HepG2 (cell line): ENCODE results near the gene CAPG. TPM values are rescaled to one million over a fixed set of nuclear protein-coding genes. Genes with fewer than 3 reads are reported as not detected.
"Not testable (repeated sequence)": the region's sequence is repeated elsewhere in the genome, so short reads cannot be mapped to it uniquely, and the experiment has no call there.

Source experiments
- ATAC-seq: fragments of 200-7000 bp; cut with Tn5 transposase; 3 replicates; pipeline ENCODE4 v1.9.1; 2020; ENCODE audit warnings: mild to moderate bottlenecking, moderate library complexity
- BruUV-seq: library from RNA; stranded (reverse); fragments of 400-500 nt; replicated peaks from 2 replicates; lab custom pipeline; 2021; lab: Mats Ljungman, UMichigan
- CTCF ChIA-PET: fragments of 300-600 bp; formaldehyde crosslinking; extraction: SDS; loops from one replicate; lab custom pipeline; 2021; ENCODE audit warnings: low total read pairs, inconsistent platforms, low intra/inter-chr PET ratio; lab: Yijun Ruan, JAX
- POLR2A ChIA-PET: fragments of 350-600 bp; sonication (Branson Sonifier 250); formaldehyde crosslinking; loops from one replicate; lab custom pipeline; 2020; ENCODE audit warnings: antibody characterized with exemption, inconsistent platforms; lab: Yijun Ruan, JAX
- DNase-seq: peaks from one replicate; pipeline ENCODE4 v3.0.0-alpha.2; 2015; ENCODE audit warnings: low spot score
- FAIRE-seq: peaks from 3 replicates; lab custom pipeline; 2011; peaks lifted over from hg19 to GRCh38; lab: Jason Lieb, UNC
- H2AFZ ChIP-seq: one replicate; pipeline ENCODE4 v1.6.1; 2011; ENCODE audit warnings: low read length, inconsistent platforms
- H3K27ac ChIP-seq: fragments of 300-600 bp; 3 replicates; pipeline ENCODE4 v1.8.0; 2011; ENCODE audit warnings: mixed run types, mild to moderate bottlenecking, mixed read lengths, low read length, inconsistent platforms; ENCODE audit not compliant: insufficient read depth; ENCODE audit errors: extremely low read length
- H3K27me3 ChIP-seq, 2 experiments: fragments of 200-600 bp in 1 of 2; 2 replicates in 1 of 2; 3 replicates in 1 of 2; pipeline versions ENCODE4 v1.6.0 to v1.8.0; 2011; ENCODE audit warnings: low read length in 2 of 2, mild to moderate bottlenecking in 2 of 2, moderate library complexity in 2 of 2, inconsistent platforms in 1 of 2; ENCODE audit not compliant: insufficient read depth in 2 of 2, control insufficient read depth in 1 of 2
- H3K36me3 ChIP-seq, 2 experiments: fragments of 200-600 bp in 1 of 2; replicated peaks in 1 of 2; 2 replicates in 1 of 2; 3 replicates in 1 of 2; pipeline versions ENCODE4 v1.5.1 to v1.8.0; 2011; ENCODE audit warnings: low read length in 2 of 2, inconsistent platforms in 1 of 2; ENCODE audit not compliant: insufficient read depth in 2 of 2, control insufficient read depth in 1 of 2
- H3K4me1 ChIP-seq: 2 replicates; pipeline ENCODE4 v1.5.1; 2012; ENCODE audit warnings: low read length, inconsistent platforms; ENCODE audit not compliant: insufficient read depth
- H3K4me2 ChIP-seq: 2 replicates; pipeline ENCODE4 v1.6.0; 2011; ENCODE audit warnings: low read depth, low read length, inconsistent platforms
- H3K4me3 ChIP-seq, 3 experiments: fragments of 200-600 bp in 1 of 3; sonication (generic), shearing (Covaris generic) in 1 of 3; replicated peaks in 1 of 3; 2 replicates each; pipeline ENCODE4 v1.5.1; 2011 to 2016; ENCODE audit warnings: low read length in 3 of 3, inconsistent platforms in 2 of 3, low read depth in 2 of 3, mild to moderate bottlenecking in 2 of 3, control low read depth in 1 of 3, mixed read lengths in 1 of 3; ENCODE audit not compliant: insufficient read depth in 1 of 3
- H3K79me2 ChIP-seq: one replicate; pipeline ENCODE4 v1.6.1; 2011; ENCODE audit warnings: low read length, inconsistent platforms; ENCODE audit not compliant: insufficient read depth
- H3K9ac ChIP-seq: 2 replicates; pipeline ENCODE4 v1.6.0; 2011; ENCODE audit warnings: mild to moderate bottlenecking, low read depth, low read length, inconsistent platforms; ENCODE audit not compliant: insufficient read depth
- H3K9me3 ChIP-seq: 2 replicates; pipeline ENCODE4 v1.5.1; 2012; ENCODE audit warnings: mild to moderate bottlenecking, low read length
- H4K20me1 ChIP-seq: 2 replicates; pipeline ENCODE4 v1.6.0; 2011; ENCODE audit warnings: inconsistent platforms, mild to moderate bottlenecking, low read length, moderate library complexity; ENCODE audit not compliant: insufficient read depth
- KDM2A ChIP-seq: sonication (generic); formaldehyde crosslinking; IDR thresholded peaks from 2 replicates; pipeline ENCODE4 v1.4.0; 2020; ENCODE audit warnings: low read depth, missing genetic modification reagents, borderline replicate concordance
- WGBS: methylation state at CpG from one replicate; pipeline ENCODE4 v1.1.6; 2017; ENCODE audit warnings: low lambda C conversion rate; 5-methylcytosine and 5-hydroxymethylcytosine counted together
- in situ Hi-C: cut with HindIII; loops from 2 replicates; pipeline ENCODE4 v1.10.0; 2017; ENCODE audit warnings: low pct_unique_long_range_greater_than_20kb; ENCODE audit not compliant: extremely low pct_ligation_motif_present
- intact Hi-C: fragments of 100-400 bp; cut with micrococcal nuclease; formaldehyde crosslinking; loops from one replicate; pipeline ENCODE4 v1.10.0; 2022; ENCODE audit not compliant: unreplicated experiment
- polyA plus RNA-seq, 8 experiments: library from polyadenylated mRNA; depleted of rRNA in 3 of 8; stranded (reverse) in 7 of 8; unstranded in 1 of 8; fragments of >200 nt; fragmentation: Illumina TruSeq in 4 of 8; extraction: Trizol in 4 of 8; gene quantifications; 2 replicates each; pipeline versions ENCODE4 v1.2.1 to v1.2.3, GENCODE V29; 2011 to 2016; ENCODE audit warnings: low read depth in 4 of 8, missing spikeins in 1 of 8, mixed read lengths in 1 of 8; ENCODE audit not compliant: insufficient read depth in 1 of 8
- total RNA-seq, 5 experiments: library from RNA; depleted of rRNA; stranded (reverse); fragments of >200 nt; fragmentation: Illumina TruSeq; extraction: Trizol; gene quantifications; 2 replicates each; pipeline ENCODE4 v1.2.3, GENCODE V29; 2016; ENCODE audit warnings: low read depth in 1 of 5
- TF ChIP-seq, protein P1 (sequence below): sonication (generic); formaldehyde crosslinking; IDR thresholded peaks from 2 replicates; pipeline ENCODE4 v1.5.0; 2020; ENCODE audit warnings: missing genetic modification reagents
- TF ChIP-seq, protein P2 (sequence below): sonication (generic); formaldehyde crosslinking; IDR thresholded peaks from 2 replicates; pipeline ENCODE4 v1.4.0; 2020; ENCODE audit warnings: mild to moderate bottlenecking, missing genetic modification reagents

Gene CAPG
- total and polyA plus RNA-seq, 2 of the 13 experiments (the other 11 are each of a cell fraction or from before 2014, with no cell fraction given): 12.7 to 18.2 TPM

DNA sequence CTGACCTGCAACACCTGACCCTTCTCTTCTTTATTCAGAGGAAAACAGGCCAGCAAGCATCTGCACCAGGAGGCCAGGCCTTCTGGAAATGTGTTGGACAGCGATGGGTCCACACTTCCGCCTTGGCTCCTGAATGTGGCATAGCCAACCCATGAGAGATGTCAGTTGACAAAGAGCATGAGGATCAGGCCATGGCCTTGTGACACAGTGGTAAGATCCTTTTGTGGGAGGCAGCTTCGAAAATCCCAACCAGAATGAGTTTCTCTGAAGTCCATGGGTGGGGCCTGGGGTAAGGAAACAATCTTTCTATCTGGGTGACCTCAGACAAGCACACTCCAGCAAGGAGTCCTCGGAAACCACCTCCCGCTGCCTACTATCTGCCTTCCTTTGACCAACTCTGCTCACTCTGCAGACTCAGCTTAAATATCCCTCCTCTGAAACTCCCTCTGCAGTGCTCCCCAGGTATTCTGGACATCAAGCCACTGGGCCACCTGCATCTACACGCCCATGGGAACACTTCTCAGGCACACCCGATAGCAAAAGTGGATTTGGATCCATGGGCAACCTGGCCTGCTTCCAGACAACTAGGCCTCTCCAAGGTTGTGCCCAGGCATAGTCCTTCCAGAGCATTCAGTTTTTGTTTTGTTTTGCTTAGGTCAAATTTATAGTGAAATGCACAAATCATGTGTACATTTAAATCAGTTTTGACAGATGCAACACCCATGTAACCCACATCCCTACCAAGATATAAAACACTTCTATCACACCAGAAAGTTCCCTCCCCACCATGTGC is 4.8 kb upstream of the CAPG start (continued):
- TF ChIP-seq, protein P1, sequence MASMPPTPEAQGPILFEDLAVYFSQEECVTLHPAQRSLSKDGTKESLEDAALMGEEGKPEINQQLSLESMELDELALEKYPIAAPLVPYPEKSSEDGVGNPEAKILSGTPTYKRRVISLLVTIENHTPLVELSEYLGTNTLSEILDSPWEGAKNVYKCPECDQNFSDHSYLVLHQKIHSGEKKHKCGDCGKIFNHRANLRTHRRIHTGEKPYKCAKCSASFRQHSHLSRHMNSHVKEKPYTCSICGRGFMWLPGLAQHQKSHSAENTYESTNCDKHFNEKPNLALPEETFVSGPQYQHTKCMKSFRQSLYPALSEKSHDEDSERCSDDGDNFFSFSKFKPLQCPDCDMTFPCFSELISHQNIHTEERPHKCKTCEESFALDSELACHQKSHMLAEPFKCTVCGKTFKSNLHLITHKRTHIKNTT: no peak
- TF ChIP-seq KDM2A (CRISPR knock-in tag): no peak
- TF ChIP-seq, protein P2, sequence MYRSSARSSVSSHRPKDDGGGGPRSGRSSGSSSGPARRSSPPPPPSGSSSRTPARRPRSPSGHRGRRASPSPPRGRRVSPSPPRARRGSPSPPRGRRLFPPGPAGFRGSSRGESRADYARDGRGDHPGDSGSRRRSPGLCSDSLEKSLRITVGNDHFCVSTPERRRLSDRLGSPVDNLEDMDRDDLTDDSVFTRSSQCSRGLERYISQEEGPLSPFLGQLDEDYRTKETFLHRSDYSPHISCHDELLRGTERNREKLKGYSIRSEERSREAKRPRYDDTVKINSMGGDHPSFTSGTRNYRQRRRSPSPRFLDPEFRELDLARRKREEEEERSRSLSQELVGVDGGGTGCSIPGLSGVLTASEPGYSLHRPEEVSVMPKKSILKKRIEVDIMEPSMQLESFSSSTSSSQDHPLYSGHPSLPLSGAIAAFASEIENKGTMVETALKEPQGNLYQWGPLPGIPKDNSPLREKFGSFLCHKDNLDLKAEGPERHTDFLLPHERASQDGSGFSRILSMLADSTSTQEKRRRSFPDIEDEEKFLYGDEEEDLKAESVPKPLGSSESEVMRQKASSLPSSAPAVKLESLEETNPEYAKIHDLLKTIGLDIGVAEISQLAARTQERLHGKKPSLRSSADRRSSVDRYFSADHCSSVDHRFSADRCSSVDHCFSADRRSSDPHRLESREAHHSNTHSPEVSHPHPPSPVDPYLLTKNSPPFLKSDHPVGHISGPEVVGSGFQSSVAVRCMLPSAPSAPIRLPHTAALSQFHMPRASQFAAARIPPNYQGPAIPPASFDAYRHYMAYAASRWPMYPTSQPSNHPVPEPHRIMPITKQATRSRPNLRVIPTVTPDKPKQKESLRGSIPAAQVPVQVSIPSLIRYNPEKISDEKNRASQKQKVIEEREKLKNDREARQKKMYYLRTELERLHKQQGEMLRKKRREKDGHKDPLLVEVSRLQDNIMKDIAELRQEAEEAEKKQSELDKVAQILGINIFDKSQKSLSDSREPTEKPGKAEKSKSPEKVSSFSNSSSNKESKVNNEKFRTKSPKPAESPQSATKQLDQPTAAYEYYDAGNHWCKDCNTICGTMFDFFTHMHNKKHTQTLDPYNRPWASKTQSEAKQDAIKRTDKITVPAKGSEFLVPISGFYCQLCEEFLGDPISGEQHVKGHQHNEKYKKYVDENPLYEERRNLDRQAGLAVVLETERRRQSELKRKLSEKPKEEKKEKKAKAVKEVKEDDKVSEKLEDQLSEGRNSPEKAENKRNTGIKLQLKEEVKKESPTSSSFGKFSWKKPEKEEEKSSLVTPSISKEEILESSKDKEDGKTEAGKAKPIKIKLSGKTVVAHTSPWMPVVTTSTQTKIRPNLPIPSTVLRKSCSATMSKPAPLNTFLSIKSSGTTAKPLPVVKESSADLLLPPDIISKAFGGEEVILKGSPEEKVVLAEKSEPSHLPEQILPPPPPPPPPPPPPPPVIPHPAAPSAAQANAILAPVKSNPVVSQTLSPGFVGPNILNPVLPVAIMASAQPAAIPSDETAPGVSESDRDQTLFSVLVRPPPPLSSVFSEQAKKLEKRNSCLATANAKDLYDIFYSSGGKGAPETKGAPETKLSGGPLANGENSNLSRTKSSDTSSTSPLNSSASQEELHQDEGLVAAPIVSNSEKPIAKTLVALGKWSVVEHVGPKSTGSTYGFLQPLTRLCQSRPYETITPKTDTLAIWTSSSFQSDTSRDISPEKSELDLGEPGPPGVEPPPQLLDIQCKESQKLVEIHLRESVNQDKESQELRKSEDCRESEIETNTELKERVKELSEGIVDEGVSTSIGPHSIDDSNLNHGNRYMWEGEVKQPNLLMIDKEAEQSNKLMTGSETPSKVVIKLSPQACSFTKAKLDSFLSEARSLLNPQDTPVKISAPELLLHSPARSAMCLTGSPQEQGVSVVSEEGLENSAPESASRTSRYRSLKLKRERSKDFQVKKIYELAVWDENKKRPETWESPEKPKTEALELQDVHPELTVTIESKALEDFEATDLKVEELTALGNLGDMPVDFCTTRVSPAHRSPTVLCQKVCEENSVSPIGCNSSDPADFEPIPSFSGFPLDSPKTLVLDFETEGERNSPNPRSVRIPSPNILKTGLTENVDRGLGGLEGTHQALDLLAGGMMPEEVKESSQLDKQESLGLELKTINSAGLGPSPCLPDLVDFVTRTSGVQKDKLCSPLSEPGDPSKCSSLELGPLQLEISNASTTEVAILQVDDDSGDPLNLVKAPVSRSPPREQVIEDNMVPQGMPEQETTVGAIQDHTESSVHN (CRISPR knock-in tag): no peak

DNA sequence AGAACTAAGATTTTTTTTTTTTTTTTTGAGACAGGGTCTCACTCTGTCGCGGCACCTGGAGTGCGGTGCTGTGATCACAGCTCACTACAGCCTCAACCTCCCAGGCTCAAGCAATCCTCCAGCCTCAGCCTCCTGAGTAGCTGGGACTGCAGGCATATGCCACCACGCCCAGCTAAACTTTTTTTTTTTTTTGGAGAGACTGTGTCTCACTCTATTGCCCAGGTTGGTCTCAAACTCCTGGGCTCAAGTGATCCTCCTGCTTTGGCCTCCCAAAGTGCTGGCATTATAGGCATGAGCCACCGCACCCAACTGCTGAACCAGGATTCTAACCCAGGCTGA is 4.2 kb upstream of the CAPG start:
- H4K20me1 ChIP-seq, CTCF ChIA-PET, H3K9ac ChIP-seq, H3K4me2 ChIP-seq, BruUV-seq, H3K27me3 ChIP-seq, H3K36me3 ChIP-seq, H3K4me3 ChIP-seq, H2AFZ ChIP-seq, intact Hi-C loops, in situ Hi-C loops, H3K79me2 ChIP-seq, FAIRE-seq, H3K9me3 ChIP-seq, DNase-seq, ATAC-seq, H3K27ac ChIP-seq: not testable (repeated sequence)
- POLR2A ChIA-PET: interaction anchor here (0.9 to 3.0 kb wide), 3 partner anchors 60 to 125 kb away, joined by 3 to 18 read pairs (median 3); partner anchors contain the start of genes ELMOD3, MAT2A, RETSAT and TGOLN2
- 95% methylated on average over 5 of the region's 5 CpGs for WGBS
- H3K4me1 ChIP-seq: peaks cover 80% of the 10 kb centered on the region
